Stomach (tissue), 4 donors: ENCODE measurements around the gene NFATC1.

Experiments
- EP300 ChIP-seq: sonication (generic); formaldehyde crosslinking; IDR thresholded peaks from one replicate; pipeline ENCODE4 v1.6.1; 2017; ENCODE audit warnings: antibody characterized with exemption
- POLR2A ChIP-seq, 4 donors: fragments of 450-650 bp; IDR thresholded peaks; one replicate each; pipeline ENCODE4 v1.6.1; 2016; ENCODE audit warnings: antibody characterized with exemption in 4 of 4, control low read depth in 2 of 4, mild to moderate bottlenecking in 1 of 4, moderate library complexity in 1 of 4
- POLR2AphosphoS5 ChIP-seq, 3 donors: sonication (generic); formaldehyde crosslinking; IDR thresholded peaks; one replicate each; pipeline ENCODE4 v1.6.1; 2016; ENCODE audit warnings: antibody characterized with exemption in 3 of 3
- TF ChIP-seq, protein P1 (sequence below), 7 experiments: fragments of 450-650 bp in 4 of 7; fragments of 200-600 bp in 3 of 7; sonication (generic) in 3 of 7; IDR thresholded peaks; one replicate each; pipeline ENCODE4 v1.5.1; 2016 to 2019; ENCODE audit warnings: antibody characterized with exemption in 7 of 7, control low read depth in 2 of 7, mild to moderate bottlenecking in 1 of 7

DNA sequence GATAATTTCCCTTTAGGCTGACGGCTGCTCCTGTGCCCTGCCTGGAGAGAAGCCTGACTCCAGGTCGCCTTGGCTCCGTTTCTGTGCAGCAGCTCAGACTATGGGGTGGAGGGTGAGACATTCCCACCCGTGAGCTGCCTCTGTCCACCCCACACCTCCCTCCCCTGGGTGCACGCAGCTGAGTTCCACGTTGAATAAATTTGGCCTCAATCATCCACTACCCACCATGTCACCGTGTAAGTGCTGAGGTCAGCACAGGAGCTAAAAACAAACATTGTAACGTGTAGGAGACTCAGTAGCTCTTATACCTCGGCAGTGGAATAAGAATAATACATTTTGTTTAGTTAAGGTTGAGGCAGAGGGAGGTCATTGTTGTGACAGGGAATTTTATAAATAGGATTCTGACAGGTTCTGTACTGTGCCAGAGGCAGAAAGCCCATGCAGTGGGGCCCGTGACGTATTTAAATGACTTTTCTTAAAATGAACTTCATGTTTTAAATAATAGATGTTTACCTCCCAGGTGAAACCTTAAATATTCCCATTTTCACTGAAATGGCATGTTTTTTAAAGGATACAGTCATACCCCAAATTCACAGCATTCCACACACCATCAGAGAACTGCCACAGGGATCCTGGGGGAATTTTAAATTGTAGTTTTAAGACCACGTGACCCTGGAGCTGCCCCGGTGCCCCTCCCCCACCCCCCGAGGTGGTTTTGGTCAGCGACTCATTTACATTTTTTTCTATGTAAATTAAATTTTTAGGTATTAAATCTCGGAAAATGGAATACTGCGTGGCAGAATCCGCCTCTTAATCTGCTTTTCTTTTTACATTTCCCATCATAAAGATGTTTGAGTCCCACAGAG, 50.2 kb downstream of the NFATC1 start:
- TF ChIP-seq POLR2A (IDR thresholded peaks at IDR 0.05) (no peak), EP300 (no peak), POLR2AphosphoS5 (IDR thresholded peaks at IDR 0.05) (no peak)
- TF ChIP-seq, protein P1, sequence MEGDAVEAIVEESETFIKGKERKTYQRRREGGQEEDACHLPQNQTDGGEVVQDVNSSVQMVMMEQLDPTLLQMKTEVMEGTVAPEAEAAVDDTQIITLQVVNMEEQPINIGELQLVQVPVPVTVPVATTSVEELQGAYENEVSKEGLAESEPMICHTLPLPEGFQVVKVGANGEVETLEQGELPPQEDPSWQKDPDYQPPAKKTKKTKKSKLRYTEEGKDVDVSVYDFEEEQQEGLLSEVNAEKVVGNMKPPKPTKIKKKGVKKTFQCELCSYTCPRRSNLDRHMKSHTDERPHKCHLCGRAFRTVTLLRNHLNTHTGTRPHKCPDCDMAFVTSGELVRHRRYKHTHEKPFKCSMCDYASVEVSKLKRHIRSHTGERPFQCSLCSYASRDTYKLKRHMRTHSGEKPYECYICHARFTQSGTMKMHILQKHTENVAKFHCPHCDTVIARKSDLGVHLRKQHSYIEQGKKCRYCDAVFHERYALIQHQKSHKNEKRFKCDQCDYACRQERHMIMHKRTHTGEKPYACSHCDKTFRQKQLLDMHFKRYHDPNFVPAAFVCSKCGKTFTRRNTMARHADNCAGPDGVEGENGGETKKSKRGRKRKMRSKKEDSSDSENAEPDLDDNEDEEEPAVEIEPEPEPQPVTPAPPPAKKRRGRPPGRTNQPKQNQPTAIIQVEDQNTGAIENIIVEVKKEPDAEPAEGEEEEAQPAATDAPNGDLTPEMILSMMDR (IDR thresholded peaks at IDR 0.05), result no peak
